OCI-M1 (cell line): ENCODE data around the gene KRTAP11-1.

Experiments
- DNase-seq: peaks from one replicate; lab custom pipeline; 2025; lab: John Stamatoyannopoulos, UW

Gene KRTAP11-1

GRCh38 chr21:30881480-30881879 is at the start of gene KRTAP11-1:
KRTAP11-1 (minus strand) TSS chr21:30881580; CDS start chr21:30881524, 56 bp downstream.
- no peak for DNase-seq

GRCh38 chr21:30924146-30924700 is 42.8 kb upstream of the KRTAP11-1 start:
- DNase-seq = no peak

GRCh38 chr21:30921129-30921528 is 39.7 kb upstream of the KRTAP11-1 start:
- DNase-seq = no peak

GRCh38 chr21:30917557-30917956 is 36.2 kb upstream of the KRTAP11-1 start:
- no peak for DNase-seq

- DNase-seq = no peak
These were observed 19.5 kb upstream of the KRTAP11-1 start for GRCh38 chr21:30900881-30901280.

GRCh38 chr21:30882866-30883597 is 1.7 kb upstream of the KRTAP11-1 start:
- no peak for DNase-seq

- DNase-seq = no peak
These were observed 466 bp downstream of the KRTAP11-1 start for GRCh38 chr21:30880914-30881313.

GRCh38 chr21:30874526-30874925 is 6.9 kb downstream of the KRTAP11-1 start:
- DNase-seq = no peak

- DNase-seq = no peak
These were observed 33.5 kb downstream of the KRTAP11-1 start for GRCh38 chr21:30847627-30848500.

GRCh38 chr21:30842990-30843389 is 38.4 kb downstream of the KRTAP11-1 start:
- no peak for DNase-seq

GRCh38 chr21:30839304-30839703 is 42.1 kb downstream of the KRTAP11-1 start:
- peak; percentile 24 for DNase-seq

- no peak for DNase-seq
These were observed 42.8 kb downstream of the KRTAP11-1 start for GRCh38 chr21:30838536-30838935.

- peak; percentile 56 for DNase-seq
These were observed 50.1 kb downstream of the KRTAP11-1 start for GRCh38 chr21:30831194-30831765.
